NT2/D1 (cell line): ENCODE data around the gene STXBP2.

Source experiments
- SUZ12 ChIP-seq: IDR thresholded peaks from 2 replicates; pipeline ENCODE4 v1.6.1; 2011; ENCODE audit not compliant: insufficient read length, insufficient read depth; ENCODE audit errors: extremely low read depth
- ZNF274 ChIP-seq: IDR thresholded peaks from 2 replicates; pipeline ENCODE4 v1.6.1; 2011; ENCODE audit warnings: mild to moderate bottlenecking, low read depth, low read length

- no peak for TF ChIP-seq SUZ12
- no peak for TF ChIP-seq ZNF274
Observed at GRCh38 chr19:7618771-7619510, 18.0 kb upstream of the STXBP2 start.
